K562 (cell line): ENCODE data around the gene MAD2L1BP. TPM values are rescaled to one million over a fixed set of nuclear protein-coding genes. Genes with fewer than 3 reads are reported as not detected.

ENCODE experiments used
- ARHGAP35 ChIP-seq: fragments of 450-650 bp; IDR thresholded peaks from 2 replicates; pipeline ENCODE4 v1.6.1; 2018; ENCODE audit not compliant: partially characterized antibody
- BACH1 ChIP-seq: fragments of 200-800 bp; sonication (Bioruptor generic); IDR thresholded peaks from 2 replicates; pipeline ENCODE4 v1.6.1; 2016; ENCODE audit warnings: missing genetic modification characterization, missing compliant biosample characterization
- CHD4 ChIP-seq: fragments of 200-600 bp; sonication (generic); IDR thresholded peaks from 3 replicates; pipeline ENCODE4 v1.6.1; 2012; ENCODE audit warnings: low read depth, mild to moderate bottlenecking, mixed read lengths, low read length, inconsistent platforms; ENCODE audit not compliant: insufficient read depth, insufficient replicate concordance, poor library complexity, severe bottlenecking
- DPF2 ChIP-seq: fragments of 450-650 bp; IDR thresholded peaks from 2 replicates; pipeline ENCODE4 v1.6.1; 2016
- FOXA3 ChIP-seq, 2 experiments: fragments of 450-650 bp in 1 of 2; sonication (generic) in 1 of 2; formaldehyde crosslinking; IDR thresholded peaks in 1 of 2; conservative IDR thresholded peaks in 1 of 2; 2 replicates each; pipeline versions ENCODE4 v1.4.0 to v1.8.0; 2020 to 2022; ENCODE audit warnings: mild to moderate bottlenecking in 2 of 2, missing genetic modification reagents in 1 of 2
- LEF1 ChIP-seq: fragments of 450-650 bp; IDR thresholded peaks from 2 replicates; pipeline ENCODE4 v1.6.1; 2016; ENCODE audit warnings: mild to moderate bottlenecking
- MAFG ChIP-seq: fragments of 450-650 bp; conservative IDR thresholded peaks from 2 replicates; pipeline ENCODE4 v1.6.1; 2016; ENCODE audit warnings: missing genetic modification characterization, missing compliant biosample characterization
- SMAD1 ChIP-seq: fragments of 150-350 bp; IDR thresholded peaks from 2 replicates; pipeline ENCODE4 v1.6.1; 2014; ENCODE audit warnings: low read length, low read depth; ENCODE audit not compliant: partially characterized antibody
- SMC3 ChIP-seq: conservative IDR thresholded peaks from 2 replicates; pipeline ENCODE4 v1.6.1; 2011; ENCODE audit warnings: low read depth, low read length, improper control_type of control experiment; ENCODE audit not compliant: insufficient read depth
- TAF15 ChIP-seq: fragments of 200-400 bp; formaldehyde crosslinking; IDR thresholded peaks from 2 replicates; pipeline ENCODE4 v1.6.1; 2017; ENCODE audit warnings: mild to moderate bottlenecking, low read depth, low read length, moderate library complexity
- USF1 ChIP-seq: sonication (generic); formaldehyde crosslinking; IDR thresholded peaks from 2 replicates; pipeline ENCODE4 v1.9.0; 2022; ENCODE audit warnings: mild to moderate bottlenecking, missing genetic modification reagents
- polyA plus RNA-seq, 8 experiments: library from polyadenylated mRNA; depleted of rRNA in 4 of 8; stranded (reverse) in 5 of 8; unstranded in 3 of 8; fragments of >200 nt; fragmentation: Nextera tagmentation in 2 of 8; fragmentation: Illumina TruSeq in 1 of 8; extraction: Ambion mirVana in 2 of 8; extraction: Trizol in 1 of 8; gene quantifications; 2 replicates each; pipeline versions ENCODE4 v1.2.1 to v1.2.3, GENCODE V29; 2011 to 2014; ENCODE audit warnings: inconsistent platforms in 1 of 8, missing spikeins in 1 of 8
- total RNA-seq, 7 experiments: library from RNA; depleted of rRNA in 6 of 7; stranded (reverse); fragments of >200 nt in 6 of 7; fragmentation: Illumina TruSeq in 2 of 7; extraction: Trizol in 2 of 7; gene quantifications; 2 replicates each; pipeline versions ENCODE4 v1.2.1 to v1.2.3, GENCODE V29; 2011 to 2021; ENCODE audit warnings: low replicate concordance in 1 of 7
- TF ChIP-seq, protein P1 (sequence below): fragments of 450-650 bp; IDR thresholded peaks from 2 replicates; pipeline ENCODE4 v1.6.1; 2017; ENCODE audit warnings: antibody characterized with exemption, mild to moderate bottlenecking
- TF ChIP-seq, protein P2 (sequence below): fragments of 150-350 bp; IDR thresholded peaks from 2 replicates; pipeline ENCODE4 v1.6.1; 2014; ENCODE audit warnings: low read depth, mild to moderate bottlenecking, low read length, borderline replicate concordance
- TF ChIP-seq, protein P3 (sequence below): fragments of 250-450 bp; sonication (Bioruptor Pico); IDR thresholded peaks from 2 replicates; pipeline ENCODE4 v1.5.0; 2021; ENCODE audit warnings: mild to moderate bottlenecking, moderate library complexity

MAD2L1BP gene
- total and polyA plus RNA-seq, 9 of the 15 experiments (the other 6 are each of a cell fraction or from before 2014, with no cell fraction given), result 69.7 to 321 (median 111) TPM

DNA sequence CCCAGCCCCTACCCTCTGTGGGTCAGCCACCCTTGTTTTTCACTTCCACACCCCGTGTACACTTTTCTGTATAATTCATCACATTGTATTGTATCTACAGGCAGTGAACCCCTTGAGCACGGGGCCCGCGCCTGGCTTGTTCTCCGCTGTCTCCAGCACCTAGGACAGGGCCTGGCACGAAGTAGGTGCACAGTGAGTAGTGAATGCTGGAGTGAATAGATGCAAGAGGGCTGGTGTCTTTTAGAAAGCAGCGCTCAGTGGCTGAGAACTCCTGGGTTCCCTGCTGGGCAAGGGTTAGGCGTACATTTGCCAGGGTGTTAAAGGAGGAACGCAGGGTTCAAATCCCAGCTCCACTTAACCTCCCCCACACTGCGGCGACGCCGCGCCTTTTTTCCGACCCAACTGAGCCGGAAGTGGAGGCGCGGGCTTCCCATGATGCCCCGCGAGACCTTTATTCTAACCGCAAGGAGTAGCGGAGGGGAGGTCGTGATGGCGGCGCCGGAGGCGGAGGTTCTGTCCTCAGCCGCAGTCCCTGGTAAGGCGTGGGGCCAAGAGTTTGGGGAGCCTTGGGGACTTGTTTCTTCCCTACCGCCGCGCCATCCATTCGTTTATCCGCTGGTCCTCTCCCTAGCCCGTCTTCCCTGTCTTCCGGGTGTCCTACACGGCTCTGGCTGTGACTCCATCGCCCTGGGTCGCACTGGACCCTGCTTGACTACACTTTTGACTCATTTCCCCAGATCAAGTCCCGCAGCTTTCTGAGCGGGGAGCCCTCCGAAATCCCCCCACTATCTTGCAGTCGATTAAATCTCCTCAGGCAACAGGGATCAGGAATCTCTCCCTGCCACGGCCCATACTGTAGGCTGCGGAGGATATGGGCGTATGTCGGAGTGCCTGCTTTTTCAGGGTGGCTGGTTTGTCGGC lies at the start of gene MAD2L1BP (continued):
- TF ChIP-seq DPF2 (peak; percentile 84), ARHGAP35 (no peak), MAFG (no peak), SMC3 (no peak), FOXA3 (CRISPR knock-in tag; conservative IDR thresholded peaks at IDR 0.05 in 1 of 2, IDR thresholded peaks at IDR 0.05 in 1 of 2) (no peak; a peak in 1 of 4 replicates), LEF1 (peak; percentile 45; the same call in 1 of the 2 replicates), CHD4 (peak; percentile 74), BACH1 (tag) (no peak; the same call in 1 of the 2 replicates), SMAD1 (peak; percentile 78), TAF15 (no peak), USF1 (CRISPR knock-in tag) (no peak)
- TF ChIP-seq, protein P1, sequence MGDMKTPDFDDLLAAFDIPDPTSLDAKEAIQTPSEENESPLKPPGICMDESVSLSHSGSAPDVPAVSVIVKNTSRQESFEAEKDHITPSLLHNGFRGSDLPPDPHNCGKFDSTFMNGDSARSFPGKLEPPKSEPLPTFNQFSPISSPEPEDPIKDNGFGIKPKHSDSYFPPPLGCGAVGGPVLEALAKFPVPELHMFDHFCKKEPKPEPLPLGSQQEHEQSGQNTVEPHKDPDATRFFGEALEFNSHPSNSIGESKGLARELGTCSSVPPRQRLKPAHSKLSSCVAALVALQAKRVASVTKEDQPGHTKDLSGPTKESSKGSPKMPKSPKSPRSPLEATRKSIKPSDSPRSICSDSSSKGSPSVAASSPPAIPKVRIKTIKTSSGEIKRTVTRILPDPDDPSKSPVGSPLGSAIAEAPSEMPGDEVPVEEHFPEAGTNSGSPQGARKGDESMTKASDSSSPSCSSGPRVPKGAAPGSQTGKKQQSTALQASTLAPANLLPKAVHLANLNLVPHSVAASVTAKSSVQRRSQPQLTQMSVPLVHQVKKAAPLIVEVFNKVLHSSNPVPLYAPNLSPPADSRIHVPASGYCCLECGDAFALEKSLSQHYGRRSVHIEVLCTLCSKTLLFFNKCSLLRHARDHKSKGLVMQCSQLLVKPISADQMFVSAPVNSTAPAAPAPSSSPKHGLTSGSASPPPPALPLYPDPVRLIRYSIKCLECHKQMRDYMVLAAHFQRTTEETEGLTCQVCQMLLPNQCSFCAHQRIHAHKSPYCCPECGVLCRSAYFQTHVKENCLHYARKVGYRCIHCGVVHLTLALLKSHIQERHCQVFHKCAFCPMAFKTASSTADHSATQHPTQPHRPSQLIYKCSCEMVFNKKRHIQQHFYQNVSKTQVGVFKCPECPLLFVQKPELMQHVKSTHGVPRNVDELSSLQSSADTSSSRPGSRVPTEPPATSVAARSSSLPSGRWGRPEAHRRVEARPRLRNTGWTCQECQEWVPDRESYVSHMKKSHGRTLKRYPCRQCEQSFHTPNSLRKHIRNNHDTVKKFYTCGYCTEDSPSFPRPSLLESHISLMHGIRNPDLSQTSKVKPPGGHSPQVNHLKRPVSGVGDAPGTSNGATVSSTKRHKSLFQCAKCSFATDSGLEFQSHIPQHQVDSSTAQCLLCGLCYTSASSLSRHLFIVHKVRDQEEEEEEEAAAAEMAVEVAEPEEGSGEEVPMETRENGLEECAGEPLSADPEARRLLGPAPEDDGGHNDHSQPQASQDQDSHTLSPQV, result no peak
- TF ChIP-seq, protein P2, sequence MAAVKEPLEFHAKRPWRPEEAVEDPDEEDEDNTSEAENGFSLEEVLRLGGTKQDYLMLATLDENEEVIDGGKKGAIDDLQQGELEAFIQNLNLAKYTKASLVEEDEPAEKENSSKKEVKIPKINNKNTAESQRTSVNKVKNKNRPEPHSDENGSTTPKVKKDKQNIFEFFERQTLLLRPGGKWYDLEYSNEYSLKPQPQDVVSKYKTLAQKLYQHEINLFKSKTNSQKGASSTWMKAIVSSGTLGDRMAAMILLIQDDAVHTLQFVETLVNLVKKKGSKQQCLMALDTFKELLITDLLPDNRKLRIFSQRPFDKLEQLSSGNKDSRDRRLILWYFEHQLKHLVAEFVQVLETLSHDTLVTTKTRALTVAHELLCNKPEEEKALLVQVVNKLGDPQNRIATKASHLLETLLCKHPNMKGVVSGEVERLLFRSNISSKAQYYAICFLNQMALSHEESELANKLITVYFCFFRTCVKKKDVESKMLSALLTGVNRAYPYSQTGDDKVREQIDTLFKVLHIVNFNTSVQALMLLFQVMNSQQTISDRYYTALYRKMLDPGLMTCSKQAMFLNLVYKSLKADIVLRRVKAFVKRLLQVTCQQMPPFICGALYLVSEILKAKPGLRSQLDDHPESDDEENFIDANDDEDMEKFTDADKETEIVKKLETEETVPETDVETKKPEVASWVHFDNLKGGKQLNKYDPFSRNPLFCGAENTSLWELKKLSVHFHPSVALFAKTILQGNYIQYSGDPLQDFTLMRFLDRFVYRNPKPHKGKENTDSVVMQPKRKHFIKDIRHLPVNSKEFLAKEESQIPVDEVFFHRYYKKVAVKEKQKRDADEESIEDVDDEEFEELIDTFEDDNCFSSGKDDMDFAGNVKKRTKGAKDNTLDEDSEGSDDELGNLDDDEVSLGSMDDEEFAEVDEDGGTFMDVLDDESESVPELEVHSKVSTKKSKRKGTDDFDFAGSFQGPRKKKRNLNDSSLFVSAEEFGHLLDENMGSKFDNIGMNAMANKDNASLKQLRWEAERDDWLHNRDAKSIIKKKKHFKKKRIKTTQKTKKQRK, result no peak
- TF ChIP-seq, protein P3, sequence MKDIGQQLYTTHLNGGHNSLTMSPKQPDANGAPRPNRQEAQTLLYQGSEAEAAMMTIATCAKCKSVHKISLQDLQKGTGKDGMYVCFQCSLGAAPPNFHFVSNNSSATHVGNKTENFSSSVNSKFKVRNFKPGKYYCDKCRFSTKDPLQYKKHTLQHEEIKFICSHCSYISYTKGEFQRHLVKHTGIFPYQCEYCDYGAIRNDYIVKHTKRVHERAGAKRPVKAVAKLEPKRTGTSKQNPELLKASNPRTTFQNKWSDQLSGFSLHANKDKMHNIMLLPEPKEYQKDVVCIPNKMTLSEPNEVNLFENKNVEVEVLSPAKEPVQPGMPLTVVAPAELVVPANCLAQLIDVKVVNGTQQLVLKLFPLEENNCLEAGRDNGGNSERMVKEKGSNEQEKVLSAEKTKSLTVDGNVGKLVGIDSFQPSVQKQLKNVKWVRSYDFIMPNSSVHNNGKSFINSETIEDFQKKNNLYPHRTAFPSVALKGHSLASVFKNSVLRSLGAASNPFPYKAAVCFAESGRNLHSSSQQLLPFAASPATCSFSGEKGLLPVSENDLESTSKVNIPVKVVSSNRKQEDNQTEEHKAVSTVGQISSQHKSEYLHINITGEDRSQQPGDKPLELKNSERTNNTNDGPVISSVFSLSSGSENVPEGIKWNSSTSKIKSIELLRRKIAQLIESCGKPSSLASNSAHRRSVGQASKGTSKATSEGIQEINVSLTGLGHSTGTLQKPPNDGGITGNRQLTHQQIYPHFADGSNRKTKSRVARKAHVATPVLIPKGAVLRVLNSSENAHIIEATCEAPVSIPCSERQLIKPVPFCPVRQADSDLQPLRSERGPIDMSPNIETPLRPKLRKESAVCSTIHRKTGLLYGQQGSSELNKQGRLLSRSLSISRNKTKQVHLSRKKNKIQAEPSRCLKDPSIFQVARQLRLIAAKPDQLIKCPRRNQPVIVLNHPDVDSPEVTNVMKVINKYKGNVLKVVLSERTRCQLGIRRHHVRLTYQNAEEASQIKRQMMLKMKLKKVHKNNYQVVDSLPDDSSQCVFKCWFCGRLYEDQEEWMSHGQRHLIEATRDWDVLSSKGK (CRISPR knock-in tag), result no peak
